ENCODE data around the gene CNNM3.
"Not testable (repeated sequence)": the region's sequence is repeated elsewhere in the genome, so short reads cannot be mapped to it uniquely, and the experiment has no call there.

The CNNM3 gene

DNA sequence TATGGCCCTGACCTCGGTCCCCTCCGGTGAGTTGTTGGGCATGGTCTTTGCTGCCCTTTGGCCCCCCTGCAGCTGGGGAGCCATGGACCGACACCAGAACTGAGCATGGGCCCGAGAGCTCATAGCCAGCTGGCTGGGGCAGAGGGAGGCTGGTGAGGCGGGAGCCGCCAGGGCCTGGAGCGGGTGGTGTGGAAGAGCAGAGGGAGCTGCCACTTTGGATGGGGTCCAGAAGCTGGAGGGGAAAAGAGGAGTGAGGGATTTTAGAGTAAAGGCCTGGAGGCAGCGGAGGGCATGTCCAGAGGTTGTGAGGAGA lies 16.5 kb upstream of the CNNM3 start:
- DNase-seq (ENCODE audit: low spot score) = no peak

DNA sequence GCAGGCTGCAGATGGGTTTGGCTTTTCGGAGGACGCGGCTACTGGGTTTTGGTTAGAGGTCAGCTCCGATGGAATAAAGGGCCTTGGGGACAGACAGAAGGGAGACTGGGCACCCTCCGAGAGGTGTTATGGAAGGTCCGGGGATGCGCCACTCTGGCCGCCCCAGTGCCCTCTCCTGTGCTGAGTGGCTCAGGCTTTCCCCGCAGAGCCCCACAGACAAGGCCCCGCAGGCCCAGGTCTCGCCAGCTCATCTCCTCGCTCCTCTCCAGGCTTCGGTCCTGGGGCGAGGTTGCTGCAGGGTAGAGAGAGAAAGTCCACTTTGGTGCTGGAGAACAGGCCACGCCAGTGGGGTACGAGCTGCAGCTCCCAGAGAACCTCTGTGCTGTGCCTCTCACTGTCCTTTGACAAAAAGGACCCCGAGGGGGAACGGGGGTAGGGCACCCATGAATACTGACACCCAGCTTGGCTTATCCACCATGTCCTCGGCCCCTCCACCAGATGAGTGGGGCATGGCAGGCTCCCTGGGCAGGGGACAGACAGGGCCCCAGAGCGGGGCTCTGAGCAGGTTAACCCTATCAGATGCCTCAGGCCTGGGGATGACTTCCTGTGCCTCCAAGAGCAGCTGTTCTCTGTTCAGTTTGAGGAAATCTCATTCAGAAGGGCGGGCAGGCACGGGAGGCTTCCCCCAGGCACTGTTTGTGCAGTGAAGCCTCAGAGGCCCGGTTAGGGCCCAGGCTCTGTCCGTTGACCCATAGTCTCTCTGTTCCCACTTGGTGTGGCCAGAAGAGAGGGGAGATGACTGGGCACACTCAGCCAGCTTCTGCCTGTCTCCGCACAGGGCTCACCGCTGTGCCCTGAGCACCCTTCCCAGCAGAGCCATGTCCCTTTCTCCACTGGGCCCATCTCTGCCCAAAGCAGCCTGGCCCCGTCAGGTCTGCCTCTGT lies 15.7 kb upstream of the CNNM3 start:
- DNase-seq (ENCODE audit: low spot score) = no peak

GRCh38 chr2:96801005-96801785 lies 14.9 kb upstream of the CNNM3 start:
- DNase-seq (ENCODE audit: low spot score) = peak; percentile 21

DNA sequence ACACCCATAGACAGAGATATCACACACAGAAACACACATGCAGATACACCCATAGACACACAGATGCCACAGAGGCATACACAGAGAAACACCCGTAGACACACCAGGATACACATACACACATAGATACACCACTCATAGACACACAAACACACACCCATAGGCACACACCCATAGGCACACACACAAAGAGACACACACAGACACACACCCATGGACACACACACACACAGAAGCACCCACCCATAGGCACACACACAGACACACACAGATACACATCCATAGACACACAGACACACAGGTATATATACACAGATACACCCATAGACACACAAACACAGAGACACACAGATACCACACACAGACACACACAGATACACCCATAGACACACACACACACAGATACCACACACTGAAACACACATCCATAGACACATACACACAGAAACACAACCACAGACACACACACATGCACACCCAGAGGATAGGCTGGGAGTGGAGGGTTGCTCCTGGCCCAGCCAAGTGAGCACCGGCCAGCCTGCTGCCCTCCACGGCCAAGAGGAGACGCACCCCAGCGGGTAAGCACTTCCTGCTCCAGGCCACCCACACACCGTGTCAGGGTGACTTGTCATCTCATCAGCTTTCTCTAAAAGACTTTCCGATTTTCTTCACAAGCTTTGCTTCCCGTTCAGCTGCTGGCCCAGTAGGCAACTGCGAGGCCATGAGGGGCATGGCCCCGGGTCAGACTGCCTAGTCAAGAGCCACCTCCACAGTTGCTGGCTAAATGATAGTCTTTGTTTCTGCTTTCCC lies 14.1 kb upstream of the CNNM3 start:
- no peak for DNase-seq (ENCODE audit: low spot score)

GRCh38 chr2:96802721-96803120 lies 13.3 kb upstream of the CNNM3 start:
- DNase-seq (ENCODE audit: low spot score) = no peak

GRCh38 chr2:96804986-96805385 lies 11.1 kb upstream of the CNNM3 start:
- no peak for DNase-seq (ENCODE audit: low spot score)

DNA sequence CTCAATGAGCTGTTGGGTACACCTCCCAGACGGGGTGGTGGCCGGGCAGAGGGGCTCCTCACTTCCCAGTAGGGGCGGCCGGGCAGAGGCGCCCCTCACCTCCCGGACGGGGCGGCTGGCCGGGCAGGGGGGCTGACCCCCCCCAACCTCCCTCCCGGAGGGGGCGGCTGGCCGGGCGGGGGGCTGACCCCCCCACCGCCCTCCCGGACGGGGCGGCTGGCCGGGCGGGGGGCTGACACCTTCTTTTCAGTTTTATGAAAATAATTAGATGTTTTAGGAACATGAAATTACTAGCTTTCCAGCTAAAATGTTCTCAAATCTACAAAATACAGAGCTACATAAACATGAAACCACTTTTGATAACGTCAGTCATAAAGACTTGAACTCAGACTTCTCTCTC lies 10.1 kb upstream of the CNNM3 start:
- not testable (repeated sequence) for DNase-seq (ENCODE audit: low spot score)

DNA sequence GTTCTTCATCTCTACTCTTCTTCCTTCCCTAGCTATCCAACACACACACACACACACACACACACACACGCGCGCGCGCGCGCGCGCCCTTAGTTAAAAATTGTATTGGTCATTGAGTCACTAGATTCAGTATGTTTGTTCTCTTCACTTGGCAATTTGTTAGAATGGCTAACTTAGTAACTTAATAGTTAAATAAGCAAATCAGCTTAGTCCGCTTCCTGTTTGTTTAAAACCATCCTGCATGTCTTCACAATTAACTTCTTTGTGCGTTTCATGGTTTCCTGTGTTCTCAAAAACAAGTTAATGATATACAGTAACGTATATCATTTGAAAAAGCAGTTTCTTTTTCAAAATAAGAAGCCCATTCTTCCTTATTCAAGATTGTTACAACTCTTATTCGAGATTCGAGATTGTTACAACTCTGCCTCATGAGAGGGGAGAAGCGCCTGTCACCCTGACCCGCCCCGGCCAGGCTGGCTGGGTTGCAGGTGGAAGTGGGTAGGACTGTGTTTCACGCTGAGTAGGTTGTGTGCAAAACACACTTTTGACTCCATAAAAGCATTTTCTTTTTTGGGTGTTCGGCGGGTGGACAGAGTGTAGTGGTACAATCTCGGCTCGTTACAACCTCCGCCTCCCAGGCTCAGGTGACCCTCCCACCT lies 9.5 kb upstream of the CNNM3 start:
- DNase-seq (ENCODE audit: low spot score) = no peak

GRCh38 chr2:96807127-96807471 lies 9.0 kb upstream of the CNNM3 start:
- no peak for DNase-seq (ENCODE audit: low spot score)

- DNase-seq (ENCODE audit: low spot score) = no peak
Observed at GRCh38 chr2:96808176-96808837, 7.8 kb upstream of the CNNM3 start.

- DNase-seq (ENCODE audit: low spot score) = no peak
Observed at GRCh38 chr2:96809216-96809882, 6.7 kb upstream of the CNNM3 start.

- DNase-seq (ENCODE audit: low spot score) = no peak
Observed at GRCh38 chr2:96809951-96810782, 5.9 kb upstream of the CNNM3 start.

GRCh38 chr2:96810783-96811192 lies 5.3 kb upstream of the CNNM3 start:
- DNase-seq (ENCODE audit: low spot score) = no peak

DNA sequence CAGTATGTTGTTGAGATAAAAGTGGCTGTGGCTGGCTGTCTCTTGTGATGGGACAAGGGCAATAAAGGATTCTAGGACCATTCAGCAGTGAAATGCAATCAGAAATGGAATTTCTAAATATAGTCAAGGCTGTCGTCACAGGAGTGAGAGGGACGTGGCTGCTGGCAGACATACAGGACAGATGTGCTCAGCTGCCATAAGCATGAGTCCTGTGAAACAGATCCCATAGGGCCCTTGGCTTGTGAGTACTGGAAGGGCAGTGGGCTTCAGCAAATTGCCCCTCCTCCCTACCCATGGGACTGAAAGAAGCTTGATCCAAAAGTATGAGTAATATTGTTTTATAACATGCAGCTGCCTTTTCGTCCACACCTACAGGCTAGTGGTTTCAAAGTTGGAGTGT lies 4.2 kb upstream of the CNNM3 start:
- DNase-seq (ENCODE audit: low spot score) = no peak

GRCh38 chr2:96813656-96814055 lies 2.4 kb upstream of the CNNM3 start:
- no peak for DNase-seq (ENCODE audit: low spot score)

DNA sequence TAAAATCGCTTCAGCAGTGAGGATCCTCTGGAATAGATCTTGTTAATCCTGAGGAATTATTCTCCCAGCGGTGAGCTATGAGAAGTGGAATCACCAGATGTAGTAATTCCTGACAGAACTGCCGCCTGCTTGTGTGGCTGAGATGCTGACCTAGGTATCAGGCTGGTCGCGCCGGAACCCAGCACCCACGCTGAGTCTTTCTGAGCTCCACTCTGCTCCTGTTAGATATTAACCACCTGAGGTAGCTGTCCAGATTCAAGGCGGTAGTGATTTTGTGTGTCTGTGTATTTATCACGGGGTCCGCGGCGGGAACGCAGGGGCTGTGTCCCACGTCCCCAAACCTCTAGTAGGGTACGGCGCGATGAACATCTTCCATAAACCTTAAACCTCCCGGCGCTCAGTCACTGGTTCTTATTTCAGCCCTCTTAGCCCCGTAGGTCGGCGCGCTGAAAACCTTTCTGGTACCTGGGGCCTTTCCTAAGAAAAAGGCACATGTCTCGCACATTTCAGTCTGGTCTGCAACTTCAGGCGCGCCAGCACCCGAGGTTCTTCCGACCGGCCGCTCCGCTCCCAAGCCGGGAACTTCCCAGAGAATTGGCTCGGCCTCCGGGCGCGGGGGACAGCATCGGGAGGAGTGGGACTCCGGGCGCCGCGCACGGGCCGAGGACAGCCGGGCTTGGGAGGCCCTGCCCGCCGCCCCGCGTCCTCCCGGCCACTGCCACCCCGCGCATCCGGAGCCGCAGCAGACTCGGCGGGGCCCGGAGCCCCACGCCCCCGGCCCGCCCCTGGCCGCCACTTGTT lies 542 bp upstream of the CNNM3 start:
- DNase-seq (ENCODE audit: low spot score) = peak; percentile 69

DNA sequence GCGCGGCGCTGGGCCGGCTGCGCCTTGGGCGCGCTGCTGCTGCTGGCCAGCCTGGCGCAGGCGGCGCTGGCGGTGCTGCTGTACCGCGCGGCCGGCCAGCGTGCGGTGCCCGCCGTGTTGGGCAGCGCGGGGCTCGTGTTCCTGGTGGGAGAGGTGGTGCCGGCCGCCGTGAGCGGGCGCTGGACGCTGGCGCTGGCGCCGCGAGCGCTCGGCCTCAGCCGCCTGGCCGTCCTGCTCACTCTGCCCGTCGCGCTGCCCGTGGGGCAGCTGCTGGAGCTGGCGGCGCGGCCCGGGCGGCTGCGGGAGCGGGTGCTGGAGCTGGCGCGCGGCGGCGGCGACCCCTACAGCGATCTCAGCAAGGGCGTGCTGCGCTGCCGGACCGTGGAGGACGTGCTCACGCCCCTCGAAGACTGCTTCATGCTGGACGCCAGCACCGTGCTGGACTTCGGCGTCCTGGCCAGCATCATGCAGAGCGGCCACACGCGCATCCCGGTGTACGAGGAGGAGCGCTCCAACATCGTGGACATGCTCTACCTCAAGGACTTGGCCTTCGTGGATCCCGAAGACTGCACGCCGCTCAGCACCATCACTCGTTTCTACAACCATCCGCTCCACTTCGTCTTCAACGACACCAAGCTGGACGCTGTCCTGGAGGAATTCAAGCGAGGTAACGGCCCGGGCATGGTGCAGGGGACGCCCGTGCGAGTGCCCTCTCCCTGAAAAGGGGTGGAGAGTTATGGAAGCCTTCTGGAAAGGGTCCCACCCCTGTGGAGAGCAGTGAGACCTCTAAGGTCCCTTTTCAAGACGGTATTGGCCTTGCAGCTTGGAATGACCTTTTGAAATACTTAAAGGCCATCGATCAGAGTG lies 1.0 kb downstream of the CNNM3 start:
- DNase-seq (ENCODE audit: low spot score) = peak; percentile 35

DNA sequence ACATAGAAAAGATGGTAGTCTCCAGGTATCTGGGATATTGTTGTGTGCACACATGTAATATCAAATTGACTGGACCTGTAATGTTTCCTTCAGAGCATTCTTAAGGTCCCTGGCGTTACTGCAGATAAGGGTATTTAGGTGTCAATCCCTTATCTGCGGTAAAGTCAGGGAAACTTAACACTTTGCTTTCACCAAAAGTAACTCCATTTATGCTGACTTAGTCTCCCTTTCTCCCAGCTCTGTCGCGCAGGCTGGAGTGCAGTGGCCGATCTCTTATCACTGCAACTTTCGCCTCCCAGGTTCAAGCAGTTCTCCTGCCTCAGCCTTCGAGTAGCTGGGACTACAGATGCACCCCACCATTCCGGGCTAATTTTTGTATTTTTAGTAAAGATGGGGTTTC lies 1.8 kb downstream of the CNNM3 start:
- peak; percentile 7 for DNase-seq (ENCODE audit: low spot score)

Data from RKO (cell line).